Measurements from ENCODE around the gene PFKL. TPM values are rescaled to one million over a fixed set of nuclear protein-coding genes. Genes with fewer than 3 reads are reported as not detected.

PFKL gene
- total and polyA plus RNA-seq, 5 donors from 2014 or later: 125 to 204 (median 174) TPM

DNA sequence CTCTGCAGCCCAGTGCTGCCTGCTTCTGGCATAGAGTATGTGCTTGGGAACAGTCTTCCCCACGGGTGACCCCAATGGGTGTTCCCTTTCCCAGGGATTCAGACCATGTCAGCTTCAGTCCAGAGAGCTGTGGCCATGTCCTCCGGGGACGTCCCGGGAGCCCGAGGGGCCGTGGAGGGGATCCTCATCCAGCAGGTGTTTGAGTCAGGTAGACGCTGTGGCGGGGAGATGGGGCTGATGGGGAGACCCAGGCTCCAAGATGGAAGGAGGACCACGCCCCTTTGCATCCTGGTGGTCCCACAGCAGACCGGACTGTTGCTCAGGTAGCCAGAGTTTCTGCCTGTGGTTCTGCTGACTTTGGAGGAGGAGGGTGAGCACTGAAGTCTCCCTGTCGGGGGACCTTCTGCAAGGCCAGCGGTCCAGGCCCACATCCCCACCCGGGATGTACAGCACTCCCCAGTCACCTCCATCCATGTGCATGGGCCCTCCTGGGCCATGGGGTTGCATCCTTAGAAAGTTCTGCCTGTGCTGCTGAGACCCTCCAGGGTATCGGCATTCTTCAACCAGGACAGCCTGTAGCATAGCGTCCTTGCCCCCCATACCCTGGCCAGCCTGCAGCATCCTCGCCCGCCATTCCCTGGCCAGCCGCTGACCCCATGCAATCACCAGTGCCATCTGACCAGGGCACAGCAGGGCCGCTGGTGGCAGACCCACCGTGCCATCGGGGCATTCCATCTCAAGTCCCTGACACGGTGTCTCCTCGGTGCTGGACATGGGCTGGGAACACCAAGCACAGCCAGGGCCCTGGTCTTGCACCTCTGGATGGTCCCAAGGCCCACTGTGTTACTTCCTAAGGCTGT is 11.4 kb upstream of the PFKL start:
- Histone ChIP-seq H3K4me3 (ENCODE audit: low read depth, low read length) (no peak overlapping the region), H3K4me1 (ENCODE audit: control insufficient read depth, insufficient read depth, low read length, poor library complexity, severe bottlenecking) (peaks cover 8% of the 10 kb centered on the region), H3K27ac (ENCODE audit: insufficient read depth, low read length, poor library complexity, severe bottlenecking) (no peak overlapping the region), H3K27me3 (ENCODE audit: control insufficient read depth, insufficient read depth, low read length) (no peaks in the 10 kb centered on the region), H3K36me3 (ENCODE audit: control insufficient read depth, insufficient read depth, low read length) (no peaks in the 10 kb centered on the region), H3K9me3 (ENCODE audit: control insufficient read depth in 2 of 2, low read length in 2 of 2) (no peaks in the 10 kb centered on the region)
- H3K9me3 Mint-ChIP-seq: no peaks in the 10 kb centered on the region
- no peak for ATAC-seq (ENCODE audit: low read depth in 2 of 2)
- H3K4me3 Mint-ChIP-seq: no peak overlapping the region
- H3K4me1 Mint-ChIP-seq: peaks cover 0 to 12% (median 4%) of the 10 kb centered on the region in 4 donors
- DNase-seq: no peak
- peaks cover 3% of the 10 kb centered on the region for H3K27me3 Mint-ChIP-seq
- H3K36me3 Mint-ChIP-seq: no peaks in the 10 kb centered on the region
- H3K27ac Mint-ChIP-seq: no peak overlapping the region

DNA sequence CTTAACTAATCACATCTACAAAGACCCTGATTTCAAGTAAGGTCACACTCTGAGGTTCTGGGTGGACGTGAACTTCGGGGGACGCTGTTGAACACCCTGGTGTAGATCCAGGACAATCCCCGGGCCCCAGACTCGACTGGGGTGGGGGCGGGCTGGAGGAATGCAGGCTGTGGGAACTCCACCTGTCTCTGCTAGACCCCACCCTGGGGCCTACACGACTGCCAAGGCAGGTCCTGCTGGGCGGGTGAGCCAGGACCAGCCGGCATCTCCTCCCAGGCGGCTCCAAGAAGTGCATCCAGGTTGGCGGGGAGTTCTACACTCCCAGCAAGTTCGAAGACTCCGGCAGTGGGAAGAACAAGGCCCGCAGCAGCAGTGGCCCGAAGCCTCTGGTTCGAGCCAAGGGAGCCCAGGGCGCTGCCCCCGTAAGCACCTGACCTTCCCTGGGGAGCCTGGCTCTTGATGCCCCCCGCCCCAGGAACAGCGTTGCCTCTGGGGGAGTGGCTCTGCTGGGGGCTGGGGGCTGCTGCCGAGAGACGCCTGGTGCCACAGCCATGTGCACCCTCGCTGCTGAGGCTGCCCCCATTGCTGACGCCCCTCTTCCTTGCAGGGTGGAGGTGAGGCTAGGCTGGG is 10.4 kb upstream of the PFKL start:
- Mint-ChIP-seq H3K4me1 (peaks cover 0 to 14% (median 4%) of the 10 kb centered on the region in 4 donors), H3K36me3 (no peaks in the 10 kb centered on the region), H3K4me3 (no peak overlapping the region), H3K9me3 (no peaks in the 10 kb centered on the region), H3K27ac (no peak overlapping the region), H3K27me3 (no peaks in the 10 kb centered on the region)
- no peak for DNase-seq
- Histone ChIP-seq H3K4me1 (ENCODE audit: control insufficient read depth, insufficient read depth, low read length, poor library complexity, severe bottlenecking) (peaks cover 14% of the 10 kb centered on the region), H3K9me3 (ENCODE audit: control insufficient read depth in 2 of 2, low read length in 2 of 2) (no peaks in the 10 kb centered on the region), H3K27me3 (ENCODE audit: control insufficient read depth, insufficient read depth, low read length) (no peaks in the 10 kb centered on the region), H3K27ac (ENCODE audit: insufficient read depth, low read length, poor library complexity, severe bottlenecking) (no peak overlapping the region), H3K36me3 (ENCODE audit: control insufficient read depth, insufficient read depth, low read length) (no peaks in the 10 kb centered on the region), H3K4me3 (ENCODE audit: low read depth, low read length) (no peak overlapping the region)
- no peak for ATAC-seq (ENCODE audit: low read depth in 2 of 2)

DNA sequence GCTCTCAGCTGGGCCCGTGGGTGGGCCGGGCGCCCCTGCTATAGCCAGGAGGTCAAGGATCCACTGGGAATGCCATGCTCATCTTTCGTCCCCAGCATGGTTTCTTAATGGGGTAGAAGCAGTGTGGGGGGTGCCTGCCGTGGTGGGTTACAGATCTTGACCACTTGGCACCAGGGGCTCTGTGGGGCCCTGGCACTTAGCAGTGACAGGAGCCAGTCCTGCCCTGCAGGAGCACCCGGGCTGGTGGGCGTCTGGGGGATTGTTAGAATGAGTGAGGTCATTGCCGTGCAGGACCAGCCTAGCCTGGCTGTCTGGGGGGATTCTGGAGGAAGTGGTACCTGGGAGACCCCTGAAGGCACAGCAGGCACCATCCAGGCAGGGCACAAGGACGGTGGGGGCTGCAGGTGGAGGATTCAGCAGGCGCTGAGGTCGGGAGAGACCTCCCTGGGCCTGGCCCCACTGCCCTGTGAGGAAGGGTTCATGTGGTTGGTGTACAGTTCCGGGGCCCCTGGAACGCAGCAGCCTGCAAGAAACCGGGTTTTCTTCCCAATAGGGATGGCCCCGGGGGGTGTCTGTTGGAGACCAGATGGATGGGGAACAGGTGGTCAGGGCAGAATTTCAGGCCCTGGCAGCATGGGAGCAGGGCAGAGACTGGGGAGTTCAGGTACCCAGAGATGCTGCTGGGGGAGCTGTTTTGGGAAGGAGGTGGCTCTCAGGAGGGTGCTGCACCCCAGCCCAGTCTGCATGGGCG is 9.4 kb upstream of the PFKL start:
- Histone ChIP-seq H3K4me1 (ENCODE audit: control insufficient read depth, insufficient read depth, low read length, poor library complexity, severe bottlenecking) (peaks cover 23% of the 10 kb centered on the region), H3K4me3 (ENCODE audit: low read depth, low read length) (no peak overlapping the region), H3K27ac (ENCODE audit: insufficient read depth, low read length, poor library complexity, severe bottlenecking) (no peak overlapping the region), H3K27me3 (ENCODE audit: control insufficient read depth, insufficient read depth, low read length) (no peaks in the 10 kb centered on the region), H3K36me3 (ENCODE audit: control insufficient read depth, insufficient read depth, low read length) (no peaks in the 10 kb centered on the region), H3K9me3 (ENCODE audit: control insufficient read depth in 2 of 2, low read length in 2 of 2) (no peaks in the 10 kb centered on the region)
- Mint-ChIP-seq H3K27ac (no peak overlapping the region), H3K9me3 (no peaks in the 10 kb centered on the region), H3K4me3 (peak overlapping the region in 1 of 4 donors; percentile 39), H3K4me1 (peaks cover 0 to 21% (median 4%) of the 10 kb centered on the region in 4 donors), H3K36me3 (no peaks in the 10 kb centered on the region), H3K27me3 (peaks cover 3% of the 10 kb centered on the region)
- DNase-seq (no peak), ATAC-seq (ENCODE audit: low read depth in 2 of 2) (no peak)

DNA sequence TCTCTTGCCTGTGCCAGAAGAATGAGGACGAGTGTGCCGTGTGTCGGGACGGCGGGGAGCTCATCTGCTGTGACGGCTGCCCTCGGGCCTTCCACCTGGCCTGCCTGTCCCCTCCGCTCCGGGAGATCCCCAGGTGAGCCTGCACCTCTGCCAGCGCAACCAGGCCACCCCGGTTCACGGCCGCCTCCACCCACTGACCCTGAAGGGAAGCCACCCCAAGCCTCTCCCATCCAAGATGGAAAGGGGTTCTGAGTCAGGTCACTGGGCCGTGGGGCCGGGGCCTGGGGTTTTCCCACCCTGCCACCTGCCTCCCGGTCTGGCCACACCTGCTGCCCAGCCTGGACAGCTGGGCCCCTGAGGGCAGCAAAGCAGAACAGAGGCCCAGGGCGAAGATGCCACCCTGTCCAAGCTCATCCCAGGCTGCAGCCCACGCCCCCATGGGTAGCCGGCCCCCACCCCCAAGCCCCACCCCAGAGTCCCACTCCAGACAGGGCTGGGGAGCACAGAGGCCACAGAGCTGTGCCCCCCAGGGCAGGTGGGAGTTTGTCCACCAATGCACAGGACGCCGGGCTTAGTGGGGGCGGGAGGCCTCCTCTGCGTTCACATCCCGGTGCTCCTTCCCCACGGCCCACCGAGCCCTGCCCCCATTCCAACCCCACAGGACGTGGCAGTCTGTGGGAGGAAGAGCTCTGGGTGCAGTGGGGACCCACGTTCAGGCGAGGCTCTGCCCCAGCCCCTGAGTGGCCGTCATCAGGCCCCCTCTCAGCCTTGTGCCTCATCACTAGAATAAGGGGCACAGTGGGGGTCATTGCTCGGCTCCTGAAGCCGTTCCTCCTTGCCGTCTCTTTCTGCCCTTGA is 8.5 kb upstream of the PFKL start:
- H3K4me1 ChIP-seq (ENCODE audit: control insufficient read depth, insufficient read depth, low read length, poor library complexity, severe bottlenecking): peaks cover 23% of the 10 kb centered on the region
- DNase-seq (no peak), ATAC-seq (ENCODE audit: low read depth in 2 of 2) (no peak)
- no peaks in the 10 kb centered on the region for H3K36me3 ChIP-seq (ENCODE audit: control insufficient read depth, insufficient read depth, low read length)
- Mint-ChIP-seq H3K27ac (peak overlapping the region in 2 of 3 donors; percentile 11 to 71), H3K4me1 (peaks cover 0 to 21% (median 4%) of the 10 kb centered on the region in 4 donors), H3K9me3 (no peaks in the 10 kb centered on the region), H3K4me3 (peak overlapping the region in 2 of 4 donors; percentile 32 to 39), H3K36me3 (no peaks in the 10 kb centered on the region), H3K27me3 (peaks cover 4% of the 10 kb centered on the region)
- no peaks in the 10 kb centered on the region for H3K9me3 ChIP-seq (ENCODE audit: control insufficient read depth in 2 of 2, low read length in 2 of 2)
- no peak overlapping the region for H3K27ac ChIP-seq (ENCODE audit: insufficient read depth, low read length, poor library complexity, severe bottlenecking)
- H3K4me3 ChIP-seq (ENCODE audit: low read depth, low read length): no peak overlapping the region
- H3K27me3 ChIP-seq (ENCODE audit: control insufficient read depth, insufficient read depth, low read length): no peaks in the 10 kb centered on the region

GRCh38 chr21:44291936-44292811 is 7.7 kb upstream of the PFKL start:
- Histone ChIP-seq H3K4me1 (ENCODE audit: control insufficient read depth, insufficient read depth, low read length, poor library complexity, severe bottlenecking) (peaks cover 23% of the 10 kb centered on the region), H3K36me3 (ENCODE audit: control insufficient read depth, insufficient read depth, low read length) (no peaks in the 10 kb centered on the region), H3K4me3 (ENCODE audit: low read depth, low read length) (no peak overlapping the region), H3K27me3 (ENCODE audit: control insufficient read depth, insufficient read depth, low read length) (no peaks in the 10 kb centered on the region), H3K27ac (ENCODE audit: insufficient read depth, low read length, poor library complexity, severe bottlenecking) (no peak overlapping the region), H3K9me3 (ENCODE audit: control insufficient read depth in 2 of 2, low read length in 2 of 2) (no peaks in the 10 kb centered on the region)
- Mint-ChIP-seq H3K27me3 (peaks cover 4% of the 10 kb centered on the region), H3K27ac (peak overlapping the region in 2 of 3 donors; percentile 11 to 71), H3K36me3 (no peaks in the 10 kb centered on the region), H3K9me3 (no peaks in the 10 kb centered on the region), H3K4me1 (peaks cover 0 to 21% (median 4%) of the 10 kb centered on the region in 4 donors), H3K4me3 (no peak overlapping the region)
- ATAC-seq (ENCODE audit: low read depth in 2 of 2) (no peak), DNase-seq (no peak)

GRCh38 chr21:44292812-44293195 is 7.0 kb upstream of the PFKL start:
- H3K27me3 ChIP-seq (ENCODE audit: control insufficient read depth, insufficient read depth, low read length): no peaks in the 10 kb centered on the region
- H3K9me3 Mint-ChIP-seq: no peaks in the 10 kb centered on the region
- no peak overlapping the region for H3K27ac Mint-ChIP-seq
- ATAC-seq (ENCODE audit: low read depth in 2 of 2) (no peak), DNase-seq (no peak)
- no peaks in the 10 kb centered on the region for H3K36me3 Mint-ChIP-seq
- no peak overlapping the region for H3K27ac ChIP-seq (ENCODE audit: insufficient read depth, low read length, poor library complexity, severe bottlenecking)
- H3K4me1 ChIP-seq (ENCODE audit: control insufficient read depth, insufficient read depth, low read length, poor library complexity, severe bottlenecking): peaks cover 29% of the 10 kb centered on the region
- H3K36me3 ChIP-seq (ENCODE audit: control insufficient read depth, insufficient read depth, low read length): no peaks in the 10 kb centered on the region
- H3K9me3 ChIP-seq (ENCODE audit: control insufficient read depth in 2 of 2, low read length in 2 of 2): no peaks in the 10 kb centered on the region
- peaks cover 4% of the 10 kb centered on the region for H3K27me3 Mint-ChIP-seq
- H3K4me3 ChIP-seq (ENCODE audit: low read depth, low read length): no peak overlapping the region
- peak overlapping the region in 1 of 4 donors; percentile 51 for H3K4me3 Mint-ChIP-seq
- peaks cover 0 to 27% (median 6%) of the 10 kb centered on the region in 4 donors for H3K4me1 Mint-ChIP-seq
